NCI-H1436 treated with DMSO at 0.1 percent for 48 hours (cell line): ENCODE data around the gene GRM8.

ENCODE experiments used
- DNase-seq: peaks from one replicate; lab custom pipeline; 2025; lab: John Stamatoyannopoulos, UW

The GRM8 gene

DNA sequence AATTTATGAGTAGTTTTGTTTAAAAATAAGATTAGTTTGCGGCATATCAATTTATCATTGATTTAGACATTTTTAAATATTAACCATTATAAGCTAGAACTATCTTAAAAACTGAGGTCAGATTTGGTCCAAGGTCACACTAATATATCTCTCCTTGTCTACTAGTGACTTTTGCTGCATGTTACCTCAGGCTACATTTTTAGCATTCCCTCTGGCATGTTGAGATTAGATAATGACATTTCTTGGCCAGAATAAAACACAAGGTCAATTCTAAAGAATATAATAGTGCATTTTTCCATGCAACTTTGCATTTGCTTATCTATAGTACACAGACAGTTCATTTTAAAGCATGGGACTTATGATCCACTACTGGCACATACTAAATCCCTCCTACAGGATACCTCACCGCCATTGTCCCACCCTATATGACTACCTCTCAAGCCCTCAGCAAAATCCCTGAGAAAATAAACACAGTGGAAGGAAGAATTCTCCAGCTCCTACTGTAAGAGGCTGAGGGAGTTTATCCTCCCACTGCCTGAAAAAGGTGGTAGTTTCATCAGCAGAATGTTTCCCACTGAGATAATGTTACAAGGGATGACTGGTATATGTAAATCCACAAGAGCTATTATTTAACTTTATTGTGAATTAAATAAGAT, 816.4 kb downstream of the GRM8 start:
- DNase-seq: no peak

DNA sequence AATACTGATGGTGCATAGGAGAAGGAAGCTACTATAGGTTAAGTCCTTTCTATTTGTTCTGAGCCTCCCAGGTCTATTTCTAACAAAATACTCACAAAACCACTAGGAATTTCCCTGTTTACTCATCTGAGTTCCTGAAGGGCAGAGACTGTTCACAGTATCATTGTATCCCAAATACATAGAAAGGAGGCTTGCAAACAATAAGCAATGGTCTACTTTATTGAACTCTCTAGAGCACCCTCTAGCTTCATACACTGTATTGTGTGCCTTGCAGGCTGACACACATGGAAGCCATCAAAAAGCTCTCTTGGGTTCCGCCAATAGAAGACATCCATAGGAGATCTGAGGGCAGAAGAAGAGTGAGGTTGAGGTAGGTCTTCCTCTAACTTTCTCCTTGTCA, 826.1 kb downstream of the GRM8 start:
- no peak for DNase-seq

DNA sequence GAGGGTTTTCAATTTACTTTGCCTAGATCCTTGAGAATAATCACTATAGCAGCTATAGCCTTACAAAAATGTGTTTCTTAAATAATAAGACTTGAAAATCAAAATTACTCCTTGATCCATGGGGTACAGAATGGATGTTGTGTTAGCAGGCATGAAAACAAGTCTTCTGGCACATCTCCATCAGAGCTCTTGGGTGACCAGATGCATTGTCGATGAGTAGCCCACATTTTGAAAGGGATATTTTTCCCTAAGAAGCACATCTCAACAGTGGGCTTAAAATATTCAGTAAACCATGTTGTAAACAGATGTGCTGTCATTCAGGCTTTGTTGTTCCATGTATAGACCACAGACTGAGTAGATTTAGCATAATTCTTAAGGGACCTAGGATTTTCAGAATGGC, 827.8 kb downstream of the GRM8 start:
- no peak for DNase-seq

DNA sequence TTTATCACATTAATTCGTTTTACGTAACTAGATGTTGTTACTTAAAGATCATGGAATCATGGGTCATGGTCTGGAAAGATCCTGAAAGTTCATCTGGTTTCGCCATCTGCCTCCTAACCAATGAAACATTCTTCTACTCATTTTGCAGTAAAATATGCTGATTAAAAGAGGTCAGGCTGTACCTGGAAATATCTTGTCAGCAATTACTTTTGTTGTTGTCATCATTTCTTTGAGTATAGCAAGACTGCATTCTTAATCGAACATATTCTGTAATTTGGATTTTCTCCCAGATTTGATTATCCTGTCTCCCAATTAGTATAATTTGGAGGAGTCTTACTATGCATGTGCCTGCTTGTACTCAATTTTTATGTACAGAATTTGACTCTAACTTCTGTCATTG, 833.7 kb downstream of the GRM8 start:
- DNase-seq: no peak

DNA sequence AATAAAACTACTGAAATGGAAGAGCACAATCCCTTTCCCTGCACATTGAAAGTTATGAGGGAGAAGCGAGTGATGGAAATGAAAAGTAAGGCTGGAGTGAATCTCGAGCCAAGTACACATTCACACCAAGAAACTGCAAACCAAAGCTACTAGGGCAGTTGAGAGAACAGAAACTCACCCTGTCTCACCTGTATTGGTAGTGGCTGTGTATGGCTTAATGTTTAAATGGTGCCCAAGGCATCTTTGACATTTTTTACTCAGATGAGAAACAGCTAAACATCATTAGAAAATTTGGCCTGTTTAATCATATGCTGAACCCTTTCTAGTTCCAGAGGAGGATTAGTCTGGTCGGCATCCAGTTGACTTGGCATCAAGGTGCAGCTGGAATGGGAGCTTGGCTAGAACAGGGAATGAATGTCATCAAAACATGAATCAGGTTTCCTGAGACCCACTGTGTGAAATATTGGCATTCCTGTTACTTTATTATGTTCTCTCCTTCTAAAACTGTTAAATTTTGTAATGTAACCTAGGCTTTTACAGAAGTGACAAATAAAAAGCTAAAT, 840.8 kb downstream of the GRM8 start:
- DNase-seq: no peak

DNA sequence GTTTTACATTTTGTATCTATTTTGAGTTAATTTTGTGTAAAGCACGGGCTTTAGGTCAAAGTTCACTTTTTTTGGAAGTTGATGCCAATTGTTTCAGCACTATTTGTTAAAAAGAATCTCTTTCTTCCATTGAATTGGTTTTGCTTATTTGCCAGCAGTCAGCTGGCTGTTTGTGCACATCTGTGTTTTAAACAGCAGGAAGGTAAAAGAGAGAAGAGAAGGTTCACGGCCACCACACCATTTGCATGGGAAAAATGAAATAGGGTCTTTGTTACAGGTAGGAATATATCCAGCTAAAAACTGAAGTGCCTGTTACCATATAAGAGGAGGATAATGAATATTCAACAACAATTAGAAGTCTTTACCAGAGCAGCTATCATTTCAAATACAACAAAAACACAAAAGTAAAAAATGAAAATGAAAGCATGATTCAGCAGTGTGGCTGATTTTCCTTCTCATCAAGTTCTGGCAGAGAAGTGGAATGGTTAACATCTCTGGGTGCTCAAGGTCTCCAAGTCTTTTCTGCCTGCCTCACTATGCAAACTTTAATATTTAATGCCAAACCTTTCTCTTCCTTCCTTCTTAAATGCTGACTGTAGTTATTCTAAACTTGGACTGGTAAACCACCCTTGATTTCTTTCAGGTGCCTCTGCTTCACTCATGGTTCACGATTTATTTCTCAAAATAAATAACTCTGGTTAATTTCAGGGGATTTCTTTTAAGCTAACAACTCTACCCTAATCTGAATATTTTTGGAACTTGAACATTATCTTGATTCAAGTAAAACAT, 841.5 kb downstream of the GRM8 start:
- DNase-seq: no peak

DNA sequence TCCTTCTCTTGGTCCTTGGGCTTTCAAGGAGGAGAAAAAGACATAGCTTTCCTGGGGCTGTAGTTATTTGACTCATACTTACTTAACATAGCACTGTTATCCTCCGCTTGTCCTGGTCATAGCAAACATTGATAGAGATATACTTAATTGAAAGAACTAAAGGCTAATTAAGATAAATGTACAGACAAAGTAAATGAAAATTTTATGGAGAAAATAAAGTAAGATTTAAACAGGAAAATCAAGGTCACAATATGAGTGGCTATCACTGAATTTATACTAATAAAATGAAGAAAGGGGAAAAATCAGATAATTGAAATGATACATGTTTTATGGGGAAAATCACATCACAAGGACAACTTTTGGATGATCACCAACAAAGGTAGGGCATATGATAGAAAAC, 849.7 kb downstream of the GRM8 start:
- DNase-seq: no peak

DNA sequence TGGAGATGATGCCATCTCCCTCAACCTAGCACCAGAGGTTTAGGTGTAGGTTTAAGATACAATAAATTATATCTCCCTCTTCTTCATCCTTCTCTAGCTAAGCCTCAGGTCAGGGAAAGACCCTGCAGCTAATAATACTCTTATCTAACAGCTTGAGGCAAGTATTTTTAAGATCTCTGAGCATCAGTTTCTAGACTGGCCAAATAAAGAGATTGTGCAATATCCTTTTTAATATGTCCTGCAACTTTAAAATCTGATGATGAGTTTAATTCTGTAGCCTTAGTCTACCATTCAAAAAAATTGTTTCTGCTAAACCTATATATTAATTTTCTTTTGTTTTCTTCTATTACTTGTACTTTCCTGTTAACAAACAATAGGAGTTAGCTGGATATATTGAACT, 850.8 kb downstream of the GRM8 start:
- no peak for DNase-seq

DNA sequence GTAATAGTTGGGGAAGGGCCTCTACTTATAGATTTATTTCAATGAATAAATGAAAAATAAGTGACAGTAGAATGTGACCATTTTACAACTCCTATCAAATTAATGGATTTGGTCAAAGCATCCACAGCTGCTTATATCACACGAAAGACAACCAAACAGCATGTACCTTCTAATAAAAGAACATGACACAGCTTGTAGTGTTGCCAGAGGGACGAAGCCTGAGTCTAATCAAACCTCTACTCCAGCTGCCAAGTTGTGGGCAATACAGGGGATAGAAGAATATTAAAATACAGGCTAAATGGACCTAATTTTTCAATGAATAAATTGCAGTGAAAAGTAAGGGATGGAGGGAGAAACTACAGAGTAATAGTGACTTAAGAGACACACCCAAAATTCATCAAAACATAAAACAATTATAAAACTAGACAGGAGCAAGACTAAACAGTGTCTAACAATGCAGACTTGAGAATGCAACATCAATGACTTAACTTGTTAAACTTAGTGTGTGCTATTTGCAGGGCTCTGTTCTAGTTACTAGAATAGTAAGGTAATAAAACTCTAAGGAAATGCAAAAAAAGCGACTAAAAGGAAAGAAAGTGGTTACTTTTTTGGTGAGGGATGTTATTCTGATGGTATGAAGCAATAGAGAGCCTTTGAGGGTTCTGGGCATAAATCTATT, 853.8 kb downstream of the GRM8 start:
- DNase-seq: no peak

DNA sequence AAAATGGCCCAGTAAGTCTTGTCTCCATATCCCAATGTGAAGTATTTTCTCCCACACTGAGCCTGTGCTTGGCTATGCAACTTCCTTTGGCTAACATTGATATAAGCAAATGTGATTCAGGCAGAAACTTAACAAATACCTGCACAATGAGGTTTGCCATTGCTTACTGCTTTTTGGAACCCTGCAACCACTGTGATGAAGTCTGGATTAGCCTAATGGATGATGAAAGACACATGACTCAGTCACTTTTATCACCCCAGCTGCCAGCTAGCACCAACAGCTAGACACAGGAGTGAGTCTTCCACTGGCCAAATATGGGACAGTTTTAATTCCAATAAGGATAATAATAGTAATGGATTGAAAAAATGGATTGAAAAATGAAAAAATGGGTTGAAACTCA, 854.5 kb downstream of the GRM8 start:
- no peak for DNase-seq

DNA sequence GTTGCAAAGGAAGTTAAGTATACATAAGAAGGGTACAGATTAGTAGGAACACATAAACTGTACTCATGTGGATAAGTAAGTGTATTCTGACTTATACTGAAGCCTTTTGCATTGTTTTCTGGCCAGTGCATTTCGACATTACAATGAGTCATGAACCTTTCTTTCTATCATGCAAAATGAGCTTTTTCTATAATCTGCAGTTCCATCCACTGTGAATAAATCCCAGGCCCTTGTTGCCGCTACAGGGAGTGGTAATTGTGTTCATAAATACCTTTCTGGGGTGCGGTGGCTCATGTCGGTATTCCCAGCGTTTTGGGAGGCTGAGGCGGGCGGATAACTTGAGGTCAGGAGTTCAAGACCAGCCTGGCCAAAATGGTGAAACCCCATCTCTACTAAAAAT, 858.3 kb downstream of the GRM8 start:
- no peak for DNase-seq
